NCI-H460 (cell line): ENCODE data around the gene PALM. TPM values are rescaled to one million over a fixed set of nuclear protein-coding genes. Genes with fewer than 3 reads are reported as not detected.
"Not testable (repeated sequence)": the region's sequence is repeated elsewhere in the genome, so short reads cannot be mapped to it uniquely, and the experiment has no call there.

Experiments
- DNase-seq: peaks from one replicate; pipeline ENCODE4 v3.0.0-alpha.2; 2016; ENCODE audit warnings: low read depth; ENCODE audit errors: extremely low read depth
- polyA plus RNA-seq: library from polyadenylated mRNA; depleted of rRNA; stranded (reverse); fragments of >200 nt; gene quantifications from 2 replicates; pipeline ENCODE4 v1.2.3, GENCODE V29; 2014; cell fraction: nucleus; rRNA removed
- total RNA-seq: library from RNA; depleted of rRNA; stranded (reverse); fragments of >200 nt; shearing (Covaris generic); gene quantifications from 2 replicates; pipeline ENCODE4 v1.2.3, GENCODE V29; 2014; rRNA removed

Gene PALM
- 4.2 and 7.6 TPM in 2 replicates for total RNA-seq
- polyA plus RNA-seq: 4.6 and 6.6 TPM in 2 replicates

- no peak for DNase-seq
Observed at GRCh38 chr19:708154-709143, at the start of gene PALM. PALM (plus strand) TSS chr19:708935; CDS start chr19:709147, 212 bp downstream.

GRCh38 chr19:660793-661426, 47.8 kb upstream of the PALM start:
- DNase-seq: no peak

- DNase-seq: no peak
Observed at GRCh38 chr19:661427-662196, 47.1 kb upstream of the PALM start.

- no peak for DNase-seq
Observed at GRCh38 chr19:662207-662961, 46.4 kb upstream of the PALM start.

- peak; percentile 80 for DNase-seq
Observed at GRCh38 chr19:662962-663681, 45.6 kb upstream of the PALM start, which contains the start of gene RNF126. RNF126 (minus strand) TSS chr19:663214; CDS start chr19:663121, 93 bp downstream.

GRCh38 chr19:663682-664117, 45.0 kb upstream of the PALM start:
- no peak for DNase-seq

- DNase-seq: peak; percentile 64
Observed at GRCh38 chr19:664913-665443, 43.8 kb upstream of the PALM start.

- not testable (repeated sequence) for DNase-seq
Observed at GRCh38 chr19:666985-667573, 41.7 kb upstream of the PALM start.

- DNase-seq: not testable (repeated sequence)
Observed at GRCh38 chr19:668675-669434, 39.9 kb upstream of the PALM start.

- DNase-seq: no peak
Observed at GRCh38 chr19:670609-671075, 38.1 kb upstream of the PALM start.

GRCh38 chr19:674282-675151, 34.2 kb upstream of the PALM start:
- DNase-seq: no peak

- DNase-seq: no peak
Observed at GRCh38 chr19:676007-676338, 32.8 kb upstream of the PALM start.

- DNase-seq: no peak
Observed at GRCh38 chr19:676339-677105, 32.2 kb upstream of the PALM start, which contains the start of gene FSTL3. FSTL3 (plus strand) TSS chr19:676392; CDS start chr19:676424, 32 bp downstream.

- peak; percentile 59 for DNase-seq
Observed at GRCh38 chr19:677201-677600, 31.5 kb upstream of the PALM start.

GRCh38 chr19:677601-678436, 30.9 kb upstream of the PALM start:
- no peak for DNase-seq
